HG03066 (cell line): Measurements from ENCODE around the gene PCAT6.

Experiments used
- ATAC-seq: cut with Tn5 transposase; IDR thresholded peaks from one replicate; pipeline ENCODE4 v1.9.1; 2021; ENCODE audit warnings: low read depth; ENCODE audit not compliant: unreplicated experiment

Gene PCAT6

GRCh38 chr1:202844259-202844658, 33.5 kb downstream of the PCAT6 start:
- no peak for ATAC-seq

GRCh38 chr1:202844935-202845334, 34.2 kb downstream of the PCAT6 start:
- ATAC-seq, result no peak

GRCh38 chr1:202848191-202848542, 37.4 kb downstream of the PCAT6 start:
- no peak for ATAC-seq

- no peak for ATAC-seq
Measured at GRCh38 chr1:202850593-202851362, 40.0 kb downstream of the PCAT6 start.

GRCh38 chr1:202852163-202852904, 41.6 kb downstream of the PCAT6 start:
- ATAC-seq, result no peak

- no peak for ATAC-seq
Measured at GRCh38 chr1:202854787-202855186, 44.0 kb downstream of the PCAT6 start.

GRCh38 chr1:202856014-202856413, 45.3 kb downstream of the PCAT6 start:
- ATAC-seq, result no peak

- ATAC-seq, result no peak
Measured at GRCh38 chr1:202857136-202857610, 46.4 kb downstream of the PCAT6 start.

GRCh38 chr1:202858331-202858730, 47.6 kb downstream of the PCAT6 start:
- ATAC-seq, result no peak

GRCh38 chr1:202858789-202859414, 48.1 kb downstream of the PCAT6 start:
- no peak for ATAC-seq

GRCh38 chr1:202860744-202861419, 50.1 kb downstream of the PCAT6 start:
- ATAC-seq, result no peak
